ENCODE results near the gene SPEG. TPM values are rescaled to one million over a fixed set of nuclear protein-coding genes. Genes with fewer than 3 reads are reported as not detected.

SPEG gene
- total RNA-seq, 1 experiment from 2014 or later: 56.6 TPM

DNA sequence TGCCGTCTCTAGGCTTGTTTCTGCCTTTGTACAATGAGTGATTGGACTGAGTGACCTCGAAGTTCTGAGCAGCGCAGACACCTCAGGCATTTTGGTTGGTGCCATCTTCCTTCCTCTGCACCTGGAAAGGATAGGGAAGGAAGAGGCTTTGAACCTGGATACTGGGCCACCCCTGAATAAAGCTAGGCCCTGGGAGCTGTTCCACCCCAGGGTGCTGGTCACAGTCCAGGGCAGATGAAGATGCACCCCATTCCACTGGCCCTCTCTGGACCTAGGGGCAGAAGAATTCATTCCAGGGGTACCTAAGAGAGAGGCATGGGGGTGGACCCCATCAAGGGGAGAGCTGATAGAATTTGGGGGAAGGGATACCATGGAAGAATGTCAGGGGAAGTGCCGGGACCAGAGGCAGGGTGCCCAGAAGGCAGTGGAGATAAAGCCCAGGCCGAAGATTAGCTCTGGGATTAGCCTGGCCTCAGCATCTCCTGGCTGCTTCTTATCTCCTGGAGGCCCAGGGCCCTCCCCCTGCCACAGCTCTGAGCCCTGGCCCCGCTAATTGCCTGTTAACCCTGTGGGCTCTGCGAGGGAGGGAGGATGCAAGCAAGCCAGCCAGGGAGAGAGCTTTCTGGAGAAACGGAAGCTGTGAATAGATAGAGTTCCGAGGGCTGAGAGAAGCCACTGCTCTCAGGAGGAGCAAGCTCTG is 91.0 kb downstream of the SPEG start:
- no peak overlapping the region for H3K4me2 ChIP-seq (ENCODE audit: low read length)
- H3K4me3 ChIP-seq (replicated peaks in 1 of 2; ENCODE audit: low read depth in 1 of 2, low read length in 2 of 2): no peak overlapping the region
- H3K4me1 ChIP-seq (ENCODE audit: control insufficient read depth in 1 of 2, insufficient read depth in 2 of 2, low read length in 2 of 2): peaks cover 36 to 69% of the 10 kb centered on the region in 2 experiments
- no peaks in the 10 kb centered on the region for H3K79me2 ChIP-seq (ENCODE audit: insufficient read depth, low read length)
- no peak overlapping the region for H3K27ac ChIP-seq (ENCODE audit: low read depth, low read length)
- H2AFZ ChIP-seq (ENCODE audit: low read depth, low read length, poor library complexity, severe bottlenecking): no peak overlapping the region
- no peaks in the 10 kb centered on the region for H3K9me2 ChIP-seq (ENCODE audit: insufficient read depth)
- ChIA-PET CTCF (interaction anchor here (1.7 to 7.7 kb wide), 3 partner anchors 27 to 123 kb away, joined by 6 to 109 read pairs (median 103); partner anchors contain the start of gene GMPPA), POLR2A (no interaction called here), RAD21 (ENCODE audit: low non-redundant PET in 1 of 2, low total read pairs in 2 of 2, uncharacterized antibody in 2 of 2, unreplicated experiment in 2 of 2) (no interaction called here)
- no peak for DNase-seq (ENCODE audit: low read depth, low spot score)
- no peaks in the 10 kb centered on the region for H4K20me1 ChIP-seq (ENCODE audit: insufficient read depth)
- H3K9ac ChIP-seq (ENCODE audit: low read length): no peak overlapping the region
- intact Hi-C loops (cut with micrococcal nuclease): no loop called here
- H3K36me3 ChIP-seq (ENCODE audit: control insufficient read depth in 1 of 2, insufficient read depth in 2 of 2, low read length in 2 of 2): no peaks in the 10 kb centered on the region
- H3K9me3 ChIP-seq (ENCODE audit: control insufficient read depth in 1 of 2, insufficient read depth in 1 of 2, low read depth in 1 of 2, low read length in 2 of 2): no peaks in the 10 kb centered on the region
- TF ChIP-seq EZH2phosphoT487 (IDR thresholded peaks at IDR 0.05; ENCODE audit: borderline replicate concordance) (no peak), ZNF274 (IDR thresholded peaks at IDR 0.05; ENCODE audit: low read depth, low read length) (no peak), CEBPB (IDR thresholded peaks at IDR 0.05; ENCODE audit: low read depth) (no peak), SRF (IDR thresholded peaks at IDR 0.05; ENCODE audit: low read depth) (no peak), EZH2 (IDR thresholded peaks at IDR 0.05) (no peak), ELF1 (IDR thresholded peaks at IDR 0.05; ENCODE audit: borderline replicate concordance, low read depth) (no peak), SIN3A (IDR thresholded peaks at IDR 0.05; ENCODE audit: low read depth) (no peak), YY1 (IDR thresholded peaks at IDR 0.05; ENCODE audit: extremely low read depth, insufficient replicate concordance, low read depth, low read length) (no peak), POLR2AphosphoS5 (IDR thresholded peaks at IDR 0.05; ENCODE audit: low read depth, low read length) (no peak), SP1 (IDR thresholded peaks at IDR 0.05; ENCODE audit: low read depth) (no peak), CTCF (IDR thresholded peaks at IDR 0.05 in 2 of 3, conservative IDR thresholded peaks at IDR 0.05 in 1 of 3; ENCODE audit: borderline replicate concordance in 1 of 3, insufficient read depth in 1 of 3, low read depth in 2 of 3, low read length in 2 of 3) (no peak), TCF7L2 (IDR thresholded peaks at IDR 0.05; ENCODE audit: borderline replicate concordance, extremely low read depth, insufficient read depth, insufficient read length) (no peak), CBX3 (IDR thresholded peaks at IDR 0.05; ENCODE audit: low read depth) (no peak), FOSL1 (IDR thresholded peaks at IDR 0.05; ENCODE audit: low read depth) (no peak), EGR1 (IDR thresholded peaks at IDR 0.05; ENCODE audit: low read depth) (no peak)
- TF ChIP-seq, protein P1, sequence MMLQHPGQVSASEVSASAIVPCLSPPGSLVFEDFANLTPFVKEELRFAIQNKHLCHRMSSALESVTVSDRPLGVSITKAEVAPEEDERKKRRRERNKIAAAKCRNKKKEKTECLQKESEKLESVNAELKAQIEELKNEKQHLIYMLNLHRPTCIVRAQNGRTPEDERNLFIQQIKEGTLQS (IDR thresholded peaks at IDR 0.05): no peak
- TF ChIP-seq, protein P2, sequence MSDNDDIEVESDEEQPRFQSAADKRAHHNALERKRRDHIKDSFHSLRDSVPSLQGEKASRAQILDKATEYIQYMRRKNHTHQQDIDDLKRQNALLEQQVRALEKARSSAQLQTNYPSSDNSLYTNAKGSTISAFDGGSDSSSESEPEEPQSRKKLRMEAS (IDR thresholded peaks at IDR 0.05): no peak
- TF ChIP-seq, protein P3, sequence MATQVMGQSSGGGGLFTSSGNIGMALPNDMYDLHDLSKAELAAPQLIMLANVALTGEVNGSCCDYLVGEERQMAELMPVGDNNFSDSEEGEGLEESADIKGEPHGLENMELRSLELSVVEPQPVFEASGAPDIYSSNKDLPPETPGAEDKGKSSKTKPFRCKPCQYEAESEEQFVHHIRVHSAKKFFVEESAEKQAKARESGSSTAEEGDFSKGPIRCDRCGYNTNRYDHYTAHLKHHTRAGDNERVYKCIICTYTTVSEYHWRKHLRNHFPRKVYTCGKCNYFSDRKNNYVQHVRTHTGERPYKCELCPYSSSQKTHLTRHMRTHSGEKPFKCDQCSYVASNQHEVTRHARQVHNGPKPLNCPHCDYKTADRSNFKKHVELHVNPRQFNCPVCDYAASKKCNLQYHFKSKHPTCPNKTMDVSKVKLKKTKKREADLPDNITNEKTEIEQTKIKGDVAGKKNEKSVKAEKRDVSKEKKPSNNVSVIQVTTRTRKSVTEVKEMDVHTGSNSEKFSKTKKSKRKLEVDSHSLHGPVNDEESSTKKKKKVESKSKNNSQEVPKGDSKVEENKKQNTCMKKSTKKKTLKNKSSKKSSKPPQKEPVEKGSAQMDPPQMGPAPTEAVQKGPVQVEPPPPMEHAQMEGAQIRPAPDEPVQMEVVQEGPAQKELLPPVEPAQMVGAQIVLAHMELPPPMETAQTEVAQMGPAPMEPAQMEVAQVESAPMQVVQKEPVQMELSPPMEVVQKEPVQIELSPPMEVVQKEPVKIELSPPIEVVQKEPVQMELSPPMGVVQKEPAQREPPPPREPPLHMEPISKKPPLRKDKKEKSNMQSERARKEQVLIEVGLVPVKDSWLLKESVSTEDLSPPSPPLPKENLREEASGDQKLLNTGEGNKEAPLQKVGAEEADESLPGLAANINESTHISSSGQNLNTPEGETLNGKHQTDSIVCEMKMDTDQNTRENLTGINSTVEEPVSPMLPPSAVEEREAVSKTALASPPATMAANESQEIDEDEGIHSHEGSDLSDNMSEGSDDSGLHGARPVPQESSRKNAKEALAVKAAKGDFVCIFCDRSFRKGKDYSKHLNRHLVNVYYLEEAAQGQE (IDR thresholded peaks at IDR 0.05; ENCODE audit: low read depth): no peak
- TF ChIP-seq, protein P4, sequence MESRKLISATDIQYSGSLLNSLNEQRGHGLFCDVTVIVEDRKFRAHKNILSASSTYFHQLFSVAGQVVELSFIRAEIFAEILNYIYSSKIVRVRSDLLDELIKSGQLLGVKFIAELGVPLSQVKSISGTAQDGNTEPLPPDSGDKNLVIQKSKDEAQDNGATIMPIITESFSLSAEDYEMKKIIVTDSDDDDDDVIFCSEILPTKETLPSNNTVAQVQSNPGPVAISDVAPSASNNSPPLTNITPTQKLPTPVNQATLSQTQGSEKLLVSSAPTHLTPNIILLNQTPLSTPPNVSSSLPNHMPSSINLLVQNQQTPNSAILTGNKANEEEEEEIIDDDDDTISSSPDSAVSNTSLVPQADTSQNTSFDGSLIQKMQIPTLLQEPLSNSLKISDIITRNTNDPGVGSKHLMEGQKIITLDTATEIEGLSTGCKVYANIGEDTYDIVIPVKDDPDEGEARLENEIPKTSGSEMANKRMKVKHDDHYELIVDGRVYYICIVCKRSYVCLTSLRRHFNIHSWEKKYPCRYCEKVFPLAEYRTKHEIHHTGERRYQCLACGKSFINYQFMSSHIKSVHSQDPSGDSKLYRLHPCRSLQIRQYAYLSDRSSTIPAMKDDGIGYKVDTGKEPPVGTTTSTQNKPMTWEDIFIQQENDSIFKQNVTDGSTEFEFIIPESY (IDR thresholded peaks at IDR 0.05; ENCODE audit: extremely low read depth, insufficient replicate concordance, low read length): no peak
- no peak for ATAC-seq
- H3K27me3 ChIP-seq (ENCODE audit: insufficient read depth, low read length): no peaks in the 10 kb centered on the region
- BruUV-seq (replicated peaks): no TSS peak
